Measurements from ENCODE around the gene HOXC6. TPM values are rescaled to one million over a fixed set of nuclear protein-coding genes. Genes with fewer than 3 reads are reported as not detected.
A peak's percentile ranks its signal among the peaks of the same experiment; 100 is the strongest.

Gene HOXC6
- total RNA-seq, 2 experiments from 2014 or later: not detected

- Mint-ChIP-seq H3K9me3 (ENCODE audit: insufficient read depth) (no peaks in the 10 kb centered on the region), H3K4me1 (ENCODE audit: low read depth) (peaks cover 26% of the 10 kb centered on the region), H3K27me3 (ENCODE audit: low read depth) (peaks cover 72% of the 10 kb centered on the region), H3K36me3 (ENCODE audit: low read depth) (no peaks in the 10 kb centered on the region), H3K27ac (no peak overlapping the region), H3K4me3 (no peak overlapping the region)
- ChIA-PET POLR2A (interaction anchor here (0.7 kb wide), 2 partner anchors 35 to 165 kb away, joined by 3 read pairs; no protein-coding TSS in a partner anchor), CTCF (interaction anchor here (0.9 to 12.9 kb wide), 6 partner anchors 12 to 185 kb away, joined by 3 to 248 read pairs (median 22); partner anchors contain the start of genes HOXC8 and SMUG1)
- ATAC-seq: no peak
- DNase-seq: no peak
Observed at GRCh38 chr12:54029529-54030441, 1.5 kb downstream of the HOXC6 start.

GRCh38 chr12:54030442-54030801 lies 2.2 kb downstream of the HOXC6 start:
- ChIA-PET CTCF (interaction anchor here (0.9 to 12.9 kb wide), 10 partner anchors 13 to 185 kb away, joined by 3 to 248 read pairs (median 24); partner anchors contain the start of genes HOXC10, HOXC8 and SMUG1), POLR2A (no interaction called here)
- ATAC-seq (no peak), DNase-seq (no peak)
- H3K4me3 Mint-ChIP-seq: no peak overlapping the region
- peaks cover 29% of the 10 kb centered on the region for H3K4me1 Mint-ChIP-seq (ENCODE audit: low read depth)
- H3K9me3 Mint-ChIP-seq (ENCODE audit: insufficient read depth): no peaks in the 10 kb centered on the region
- H3K27me3 Mint-ChIP-seq (ENCODE audit: low read depth): peaks cover 75% of the 10 kb centered on the region
- H3K36me3 Mint-ChIP-seq (ENCODE audit: low read depth): no peaks in the 10 kb centered on the region
- H3K27ac Mint-ChIP-seq: no peak overlapping the region

GRCh38 chr12:54030889-54031471 lies 2.7 kb downstream of the HOXC6 start:
- Mint-ChIP-seq H3K27ac (no peak overlapping the region), H3K9me3 (ENCODE audit: insufficient read depth) (no peaks in the 10 kb centered on the region), H3K36me3 (ENCODE audit: low read depth) (no peaks in the 10 kb centered on the region), H3K4me1 (ENCODE audit: low read depth) (peaks cover 26% of the 10 kb centered on the region), H3K4me3 (no peak overlapping the region), H3K27me3 (ENCODE audit: low read depth) (peaks cover 74% of the 10 kb centered on the region)
- ATAC-seq (no peak), DNase-seq (no peak)
- CTCF ChIA-PET: interaction anchor here (0.9 to 12.9 kb wide), 16 partner anchors 10 to 190 kb away, joined by 3 to 248 read pairs (median 6); partner anchors contain the start of genes HOXC10, HOXC8 and SMUG1
- POLR2A ChIA-PET: interaction anchor here (1.0 kb wide), 1 partner anchor 22 kb away, joined by 3 read pairs; the partner anchor contains the start of gene HOXC8

GRCh38 chr12:54031480-54031879 lies 3.2 kb downstream of the HOXC6 start:
- CTCF ChIA-PET: interaction anchor here (0.8 to 12.9 kb wide), 23 partner anchors 9 to 189 kb away, joined by 3 to 248 read pairs (median 7); partner anchors contain the start of genes HOXC10, HOXC8 and SMUG1
- Mint-ChIP-seq H3K27ac (no peak overlapping the region), H3K4me1 (ENCODE audit: low read depth) (peaks cover 26% of the 10 kb centered on the region), H3K4me3 (no peak overlapping the region), H3K9me3 (ENCODE audit: insufficient read depth) (no peaks in the 10 kb centered on the region), H3K27me3 (ENCODE audit: low read depth) (peaks cover 73% of the 10 kb centered on the region), H3K36me3 (ENCODE audit: low read depth) (no peaks in the 10 kb centered on the region)
- POLR2A ChIA-PET: interaction anchor here (1.0 kb wide), 1 partner anchor 23 kb away, joined by 3 read pairs; the partner anchor contains the start of gene HOXC8
- DNase-seq (no peak), ATAC-seq (no peak)

- no peak overlapping the region for H3K27ac Mint-ChIP-seq
Observed at GRCh38 chr12:54032086-54032619, 3.9 kb downstream of the HOXC6 start.

GRCh38 chr12:54032627-54033100 lies 4.4 kb downstream of the HOXC6 start, which contains the start of gene HOXC5:
Gene HOXC5, plus strand, starts transcription at chr12:54033050. Its CDS starts 73 bp downstream, at chr12:54033123.
- no peak within 1 kb of the TSS for H3K27ac Mint-ChIP-seq
- DNase-seq (peak; percentile 77), ATAC-seq (no peak)
- H3K27me3 Mint-ChIP-seq (ENCODE audit: low read depth): peaks cover 74% of the 10 kb centered on the region
- H3K9me3 Mint-ChIP-seq (ENCODE audit: insufficient read depth): no peaks in the 10 kb centered on the region
- peak within 1 kb of the TSS; percentile 31 for H3K4me3 Mint-ChIP-seq
- peaks cover 18% of the 10 kb centered on the region for H3K4me1 Mint-ChIP-seq (ENCODE audit: low read depth)
- CTCF ChIA-PET: interaction anchor here (0.7 to 12.9 kb wide), 45 partner anchors 9 to 1900 kb away, joined by 3 to 248 read pairs (median 6); partner anchors contain the start of genes HOXC10, HOXC13, HOXC4 and HOXC8
- POLR2A ChIA-PET: interaction anchor here (0.5 to 1.5 kb wide), 5 partner anchors 27 to 174 kb away, joined by 3 to 10 read pairs (median 3); no protein-coding TSS in a partner anchor
- H3K36me3 Mint-ChIP-seq (ENCODE audit: low read depth): no peaks in the 10 kb centered on the region

More at GRCh38 chr12:54032086-54032619, 3.9 kb downstream of the HOXC6 start:
- DNase-seq (no peak), ATAC-seq (no peak)
- H3K4me3 Mint-ChIP-seq: no peak overlapping the region
- POLR2A ChIA-PET: interaction anchor here (0.6 to 1.5 kb wide), 4 partner anchors 27 to 159 kb away, joined by 3 to 10 read pairs (median 4); no protein-coding TSS in a partner anchor
- H3K27me3 Mint-ChIP-seq (ENCODE audit: low read depth): peaks cover 72% of the 10 kb centered on the region
- H3K4me1 Mint-ChIP-seq (ENCODE audit: low read depth): peaks cover 21% of the 10 kb centered on the region
- H3K9me3 Mint-ChIP-seq (ENCODE audit: insufficient read depth): no peaks in the 10 kb centered on the region
- H3K36me3 Mint-ChIP-seq (ENCODE audit: low read depth): no peaks in the 10 kb centered on the region
- CTCF ChIA-PET: interaction anchor here (0.7 to 12.9 kb wide), 43 partner anchors 8 to 1900 kb away, joined by 3 to 248 read pairs (median 6); partner anchors contain the start of genes HOXC10, HOXC13, HOXC4 and HOXC8

GRCh38 chr12:54033106-54033979 lies 5.1 kb downstream of the HOXC6 start:
- ChIA-PET CTCF (interaction anchor here (0.8 to 12.9 kb wide), 36 partner anchors 8 to 182 kb away, joined by 3 to 248 read pairs (median 7); partner anchors contain the start of genes HOXC10, HOXC4, HOXC8 and HOXC9), POLR2A (interaction anchor here (0.5 to 1.5 kb wide), 5 partner anchors 28 to 174 kb away, joined by 3 to 10 read pairs (median 3); no protein-coding TSS in a partner anchor)
- ATAC-seq (peak; percentile 42), DNase-seq (no peak)
- no peak overlapping the region for H3K27ac Mint-ChIP-seq
- peaks cover 73% of the 10 kb centered on the region for H3K27me3 Mint-ChIP-seq (ENCODE audit: low read depth)
- peak overlapping the region; percentile 31 for H3K4me3 Mint-ChIP-seq
- H3K4me1 Mint-ChIP-seq (ENCODE audit: low read depth): peaks cover 18% of the 10 kb centered on the region
- H3K9me3 Mint-ChIP-seq (ENCODE audit: insufficient read depth): no peaks in the 10 kb centered on the region
- no peaks in the 10 kb centered on the region for H3K36me3 Mint-ChIP-seq (ENCODE audit: low read depth)

- Mint-ChIP-seq H3K36me3 (ENCODE audit: low read depth) (no peaks in the 10 kb centered on the region), H3K27ac (no peak overlapping the region), H3K9me3 (ENCODE audit: insufficient read depth) (no peaks in the 10 kb centered on the region), H3K4me3 (peak overlapping the region; percentile 34), H3K4me1 (ENCODE audit: low read depth) (peaks cover 18% of the 10 kb centered on the region), H3K27me3 (ENCODE audit: low read depth) (peaks cover 78% of the 10 kb centered on the region)
- ATAC-seq: peak; percentile 35
- ChIA-PET POLR2A (no interaction called here), CTCF (interaction anchor here (4.2 to 12.9 kb wide), 3 partner anchors 158 to 173 kb away, joined by 63 to 248 read pairs (median 74); partner anchors contain the start of gene SMUG1)
- no peak for DNase-seq
Observed at GRCh38 chr12:54033980-54034784, 5.9 kb downstream of the HOXC6 start.

- Mint-ChIP-seq H3K27me3 (ENCODE audit: low read depth) (peaks cover 79% of the 10 kb centered on the region), H3K27ac (no peak overlapping the region), H3K4me1 (ENCODE audit: low read depth) (peaks cover 18% of the 10 kb centered on the region), H3K36me3 (ENCODE audit: low read depth) (no peaks in the 10 kb centered on the region), H3K4me3 (no peak overlapping the region), H3K9me3 (ENCODE audit: insufficient read depth) (no peaks in the 10 kb centered on the region)
- no peak for ATAC-seq
- POLR2A ChIA-PET: no interaction called here
- DNase-seq: no peak
- CTCF ChIA-PET: interaction anchor here (12.9 kb wide), 1 partner anchor 157 kb away, joined by 248 read pairs; the partner anchor contains the start of gene SMUG1
Observed at GRCh38 chr12:54034785-54035310, 6.6 kb downstream of the HOXC6 start.

Measured in activated CD8-positive, alpha-beta T cell treated with anti-CD3 and anti-CD28 coated beads, Interleukin-2, amount 10 ng/mL, durations not matched to agents 7 days and 5 days (primary cell).